ENCODE data around the gene INSR. TPM values are rescaled to one million over a fixed set of nuclear protein-coding genes. Genes with fewer than 3 reads are reported as not detected.

Gene INSR
- total RNA-seq, 1 experiment from 2014 or later: 8.4 TPM

DNA sequence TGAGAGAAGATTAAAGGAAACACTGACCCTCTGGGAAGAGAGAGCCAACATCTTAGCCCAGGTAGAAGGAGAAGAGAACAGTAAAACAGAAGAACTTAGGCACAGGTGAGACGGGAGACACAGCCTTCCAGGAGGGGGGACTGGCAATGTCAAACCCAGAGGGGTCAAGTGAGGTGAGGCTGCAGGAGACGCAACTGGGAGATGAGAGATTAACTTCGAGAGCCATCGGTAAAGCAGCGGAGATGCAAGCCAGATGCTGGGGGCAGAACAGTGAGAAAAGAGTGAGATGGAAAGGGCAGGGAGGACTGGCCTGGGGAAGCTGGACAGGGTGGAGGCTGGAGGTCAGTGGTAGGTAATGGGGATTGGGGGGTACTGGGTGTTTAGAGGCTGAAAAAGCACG, 5.2 kb downstream of the INSR start:
- no peak overlapping the region for H3K4me3 Mint-ChIP-seq (ENCODE audit: low read depth, unreplicated experiment)
- no TSS peak for BruUV-seq (replicated peaks)
- H3K4me1 Mint-ChIP-seq (ENCODE audit: low read depth, unreplicated experiment): no peaks in the 10 kb centered on the region
- TF ChIP-seq CTCF (IDR thresholded peaks at IDR 0.05; ENCODE audit: unreplicated experiment): no peak
- H3K9me3 Mint-ChIP-seq (ENCODE audit: low read depth, unreplicated experiment): no peaks in the 10 kb centered on the region
- CTCF ChIA-PET: interaction anchor here (0.6 to 0.9 kb wide), 2 partner anchors 41 to 991 kb away, joined by 4 to 6 read pairs; no protein-coding TSS in a partner anchor
- DNase-seq: no peak
- H3K27ac Mint-ChIP-seq (ENCODE audit: unreplicated experiment): no peak overlapping the region
- intact Hi-C loops (cut with micrococcal nuclease; ENCODE audit: unreplicated experiment): no loop called here
- H3K36me3 Mint-ChIP-seq (ENCODE audit: insufficient read depth, unreplicated experiment): peaks cover 10% of the 10 kb centered on the region
- no peaks in the 10 kb centered on the region for H3K27me3 Mint-ChIP-seq (ENCODE audit: unreplicated experiment)

DNA sequence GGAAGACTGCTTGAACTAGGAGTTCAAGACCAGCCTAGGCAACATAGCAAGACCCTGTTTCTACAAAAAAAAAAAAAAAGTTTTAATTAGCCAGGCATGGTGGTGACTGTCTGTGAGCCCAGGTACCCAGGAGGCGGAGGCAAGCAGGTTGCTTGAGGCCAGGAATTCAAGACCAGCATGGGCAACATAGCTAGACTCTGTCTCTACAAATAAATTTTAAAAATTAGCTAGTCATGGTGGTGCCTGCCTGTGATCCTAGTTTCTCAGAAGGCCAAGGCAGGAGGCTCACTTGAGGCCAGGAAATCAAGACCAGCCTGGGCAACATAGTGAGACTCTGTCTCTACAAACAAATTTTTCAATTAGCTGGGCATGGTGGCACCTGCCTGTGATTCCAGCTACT, 6.1 kb downstream of the INSR start:
- CTCF ChIA-PET: no interaction called here
- Mint-ChIP-seq H3K36me3 (ENCODE audit: insufficient read depth, unreplicated experiment) (peaks cover 8% of the 10 kb centered on the region), H3K9me3 (ENCODE audit: low read depth, unreplicated experiment) (no peaks in the 10 kb centered on the region), H3K27ac (ENCODE audit: unreplicated experiment) (no peak overlapping the region), H3K4me3 (ENCODE audit: low read depth, unreplicated experiment) (no peak overlapping the region), H3K4me1 (ENCODE audit: low read depth, unreplicated experiment) (no peaks in the 10 kb centered on the region), H3K27me3 (ENCODE audit: unreplicated experiment) (no peaks in the 10 kb centered on the region)
- no peak for TF ChIP-seq CTCF (IDR thresholded peaks at IDR 0.05; ENCODE audit: unreplicated experiment)
- intact Hi-C loops (cut with micrococcal nuclease; ENCODE audit: unreplicated experiment): no loop called here
- DNase-seq: no peak
- BruUV-seq (replicated peaks): no TSS peak

DNA sequence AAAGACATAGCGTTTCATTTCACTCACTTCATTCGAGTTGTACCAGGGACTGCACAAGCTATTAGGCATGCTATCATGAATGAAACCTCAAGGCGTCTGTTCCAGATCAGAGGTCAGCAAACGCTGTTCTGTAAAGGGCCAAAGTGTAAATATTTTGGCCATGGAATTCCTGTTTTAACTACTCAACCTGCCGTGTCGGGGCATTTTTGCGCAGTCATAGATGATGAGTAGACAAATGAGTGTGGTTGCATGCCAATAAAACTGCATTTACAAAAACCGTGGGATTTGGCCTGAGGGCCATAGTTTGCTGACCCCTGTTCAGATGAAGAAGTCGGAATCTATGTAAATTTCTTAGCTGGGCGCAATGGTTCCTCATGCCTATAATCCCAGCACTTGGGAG, 6.5 kb downstream of the INSR start:
- DNase-seq: no peak
- TF ChIP-seq CTCF (IDR thresholded peaks at IDR 0.05; ENCODE audit: unreplicated experiment): no peak
- no peaks in the 10 kb centered on the region for H3K4me1 Mint-ChIP-seq (ENCODE audit: low read depth, unreplicated experiment)
- no TSS peak for BruUV-seq (replicated peaks)
- H3K27me3 Mint-ChIP-seq (ENCODE audit: unreplicated experiment): no peaks in the 10 kb centered on the region
- H3K36me3 Mint-ChIP-seq (ENCODE audit: insufficient read depth, unreplicated experiment): peaks cover 4% of the 10 kb centered on the region
- no peak overlapping the region for H3K4me3 Mint-ChIP-seq (ENCODE audit: low read depth, unreplicated experiment)
- intact Hi-C loops (cut with micrococcal nuclease; ENCODE audit: unreplicated experiment): no loop called here
- H3K27ac Mint-ChIP-seq (ENCODE audit: unreplicated experiment): no peak overlapping the region
- H3K9me3 Mint-ChIP-seq (ENCODE audit: low read depth, unreplicated experiment): no peaks in the 10 kb centered on the region
- CTCF ChIA-PET: no interaction called here

DNA sequence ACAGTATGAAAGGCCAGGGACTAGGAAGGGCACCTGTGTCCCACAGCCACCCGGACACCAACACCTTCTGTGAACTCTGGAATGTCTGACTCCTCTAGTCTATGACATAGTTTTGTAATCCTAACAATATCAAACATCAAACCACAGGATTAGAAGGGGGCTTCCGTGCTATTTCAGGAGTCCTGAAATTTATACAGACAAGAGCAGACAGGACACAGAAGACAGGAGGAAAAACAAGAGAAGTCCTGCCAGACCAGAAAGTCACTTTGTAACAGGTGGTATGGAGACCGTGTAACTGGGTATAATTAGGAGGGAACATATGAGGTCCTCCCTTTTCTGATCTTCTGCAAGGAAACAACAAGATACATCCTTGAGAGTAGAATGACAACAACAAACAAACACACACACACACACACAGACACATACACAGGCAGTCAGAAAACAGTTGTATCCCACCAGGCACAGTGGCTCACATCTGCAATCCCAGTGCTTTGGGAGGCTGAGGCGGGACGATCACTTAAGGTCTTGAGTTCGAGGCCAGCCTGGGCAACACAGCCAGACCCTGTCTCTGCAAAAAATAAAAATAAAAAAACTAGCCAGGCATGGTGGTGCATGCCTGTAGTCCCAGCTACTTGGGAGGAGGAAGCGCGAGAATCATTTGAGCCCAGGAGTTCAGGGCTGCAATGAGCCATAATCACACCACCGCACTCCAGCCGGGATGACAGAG, 13.1 kb downstream of the INSR start:
- no TSS peak for BruUV-seq (replicated peaks)
- Mint-ChIP-seq H3K27ac (ENCODE audit: unreplicated experiment) (no peak overlapping the region), H3K4me3 (ENCODE audit: low read depth, unreplicated experiment) (no peak overlapping the region), H3K27me3 (ENCODE audit: unreplicated experiment) (no peaks in the 10 kb centered on the region), H3K36me3 (ENCODE audit: insufficient read depth, unreplicated experiment) (no peaks in the 10 kb centered on the region), H3K4me1 (ENCODE audit: low read depth, unreplicated experiment) (no peaks in the 10 kb centered on the region), H3K9me3 (ENCODE audit: low read depth, unreplicated experiment) (no peaks in the 10 kb centered on the region)
- intact Hi-C loops (cut with micrococcal nuclease; ENCODE audit: unreplicated experiment): no loop called here
- CTCF ChIA-PET: no interaction called here
- DNase-seq: no peak
- no peak for TF ChIP-seq CTCF (IDR thresholded peaks at IDR 0.05; ENCODE audit: unreplicated experiment)
